Muscle layer of duodenum (tissue), 2 donors: Measurements from ENCODE around the gene MYH7.

ENCODE experiments used
- H3K27ac ChIP-seq: one replicate; pipeline ENCODE4 v1.7.0; 2013; ENCODE audit warnings: mild to moderate bottlenecking, low read length
- H3K27me3 ChIP-seq: one replicate; pipeline ENCODE4 v1.7.0; 2013; ENCODE audit warnings: low read depth, mild to moderate bottlenecking, control low read depth, low read length
- H3K36me3 ChIP-seq, 2 donors: one replicate each; pipeline ENCODE4 v1.7.0; 2013; ENCODE audit warnings: low read length in 2 of 2, control low read depth in 1 of 2, mild to moderate bottlenecking in 1 of 2; ENCODE audit not compliant: insufficient read depth in 2 of 2, control insufficient read depth in 1 of 2
- H3K4me1 ChIP-seq, 2 donors: one replicate each; pipeline ENCODE4 v1.7.0; 2013; ENCODE audit warnings: low read length in 2 of 2, mild to moderate bottlenecking in 2 of 2, control low read depth in 1 of 2, moderate library complexity in 1 of 2; ENCODE audit not compliant: insufficient read depth in 2 of 2, control insufficient read depth in 1 of 2
- H3K4me3 ChIP-seq, 2 donors: one replicate each; pipeline ENCODE4 v1.7.0; 2013; ENCODE audit warnings: low read length in 2 of 2, low read depth in 1 of 2, mild to moderate bottlenecking in 1 of 2
- H3K9me3 ChIP-seq, 2 donors: one replicate each; pipeline ENCODE4 v1.7.0; 2013; ENCODE audit warnings: low read length in 2 of 2, control low read depth in 1 of 2, mild to moderate bottlenecking in 1 of 2; ENCODE audit not compliant: control insufficient read depth in 1 of 2
- donor health status: healthy.

Gene MYH7

GRCh38 chr14:23409966-23410635 is 25.4 kb downstream of the MYH7 start:
- Histone ChIP-seq H3K27me3 (no peaks in the 10 kb centered on the region), H3K9me3 (no peaks in the 10 kb centered on the region), H3K4me1 (no peaks in the 10 kb centered on the region), H3K36me3 (no peaks in the 10 kb centered on the region), H3K4me3 (no peak overlapping the region), H3K27ac (no peak overlapping the region)

- Histone ChIP-seq H3K36me3 (no peaks in the 10 kb centered on the region), H3K4me1 (no peaks in the 10 kb centered on the region), H3K27me3 (no peaks in the 10 kb centered on the region), H3K27ac (no peak overlapping the region), H3K9me3 (no peaks in the 10 kb centered on the region), H3K4me3 (no peak overlapping the region)
Observed at GRCh38 chr14:23409475-23409874, 26.0 kb downstream of the MYH7 start.

DNA sequence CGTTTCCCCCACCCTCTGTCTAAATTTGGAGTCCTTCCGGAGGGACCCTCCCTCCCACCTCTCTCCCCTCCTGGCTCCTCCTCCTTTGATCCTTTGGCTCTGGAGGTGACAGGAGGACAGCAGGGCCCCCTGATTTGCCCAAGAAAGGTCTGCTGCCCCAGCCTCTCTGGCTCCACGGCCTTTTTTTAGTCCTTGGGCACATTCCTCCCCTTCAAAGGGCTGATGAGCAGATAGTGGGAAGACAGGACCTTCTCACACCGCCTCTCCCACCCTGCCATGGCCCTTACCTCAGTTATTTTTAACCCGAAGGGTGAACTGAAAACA is 27.2 kb downstream of the MYH7 start:
- no peaks in the 10 kb centered on the region for H3K9me3 ChIP-seq
- H3K4me3 ChIP-seq = no peak overlapping the region
- no peaks in the 10 kb centered on the region for H3K36me3 ChIP-seq
- H3K27me3 ChIP-seq = no peaks in the 10 kb centered on the region
- H3K4me1 ChIP-seq = no peaks in the 10 kb centered on the region
- H3K27ac ChIP-seq = no peak overlapping the region

GRCh38 chr14:23407516-23408306 is 27.7 kb downstream of the MYH7 start, which contains the start of gene MYH6:
TSS of gene MYH6 (minus strand) at chr14:23408273. CDS start at chr14:23407223, 1,050 bp downstream.
- no peak within 1 kb of the TSS for H3K4me3 ChIP-seq
- no peak within 1 kb of the TSS for H3K27ac ChIP-seq
- H3K4me1 ChIP-seq = no peaks in the 10 kb centered on the region
- H3K27me3 ChIP-seq = no peaks in the 10 kb centered on the region
- no peaks in the 10 kb centered on the region for H3K9me3 ChIP-seq
- H3K36me3 ChIP-seq = no peaks in the 10 kb centered on the region

- Histone ChIP-seq H3K27ac (no peak overlapping the region), H3K4me3 (no peak overlapping the region), H3K36me3 (no peaks in the 10 kb centered on the region), H3K4me1 (no peaks in the 10 kb centered on the region), H3K27me3 (no peaks in the 10 kb centered on the region), H3K9me3 (no peaks in the 10 kb centered on the region)
Observed at GRCh38 chr14:23406725-23407355, 28.6 kb downstream of the MYH7 start.

DNA sequence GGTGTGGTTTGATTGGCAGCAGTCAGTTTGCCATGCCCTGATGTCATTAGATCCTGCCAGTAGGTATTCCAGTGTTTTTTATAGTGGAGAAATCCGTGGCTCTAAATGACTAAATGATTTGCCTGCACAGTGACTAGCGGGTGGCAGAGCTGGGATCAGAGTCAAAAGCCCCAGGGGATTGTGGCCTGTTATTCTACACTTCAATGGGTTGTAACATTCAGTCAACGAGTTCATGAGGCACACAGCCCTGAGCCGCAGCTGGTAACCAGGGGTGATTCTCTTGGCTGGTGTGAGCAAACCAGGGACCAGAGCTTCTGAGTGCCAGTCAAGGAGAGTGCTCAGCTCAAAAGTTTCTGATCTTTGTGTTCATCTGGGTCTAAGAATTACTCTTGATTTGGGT is 29.2 kb downstream of the MYH7 start:
- no peak overlapping the region for H3K27ac ChIP-seq
- no peak overlapping the region for H3K4me3 ChIP-seq
- no peaks in the 10 kb centered on the region for H3K27me3 ChIP-seq
- H3K9me3 ChIP-seq = no peaks in the 10 kb centered on the region
- no peaks in the 10 kb centered on the region for H3K36me3 ChIP-seq
- H3K4me1 ChIP-seq = no peaks in the 10 kb centered on the region

GRCh38 chr14:23405516-23406025 is 29.9 kb downstream of the MYH7 start:
- Histone ChIP-seq H3K36me3 (no peaks in the 10 kb centered on the region), H3K4me1 (no peaks in the 10 kb centered on the region), H3K27ac (no peak overlapping the region), H3K9me3 (no peaks in the 10 kb centered on the region), H3K4me3 (no peak overlapping the region), H3K27me3 (no peaks in the 10 kb centered on the region)

- no peaks in the 10 kb centered on the region for H3K27me3 ChIP-seq
- no peak overlapping the region for H3K27ac ChIP-seq
- no peak overlapping the region for H3K4me3 ChIP-seq
- no peaks in the 10 kb centered on the region for H3K36me3 ChIP-seq
- no peaks in the 10 kb centered on the region for H3K4me1 ChIP-seq
- H3K9me3 ChIP-seq = no peaks in the 10 kb centered on the region
Observed at GRCh38 chr14:23405096-23405495, 30.4 kb downstream of the MYH7 start.

- H3K4me3 ChIP-seq = no peak overlapping the region
- H3K4me1 ChIP-seq = no peaks in the 10 kb centered on the region
- H3K27ac ChIP-seq = no peak overlapping the region
- no peaks in the 10 kb centered on the region for H3K27me3 ChIP-seq
- H3K9me3 ChIP-seq = no peaks in the 10 kb centered on the region
- H3K36me3 ChIP-seq = no peaks in the 10 kb centered on the region
Observed at GRCh38 chr14:23404331-23404900, 31.0 kb downstream of the MYH7 start.

DNA sequence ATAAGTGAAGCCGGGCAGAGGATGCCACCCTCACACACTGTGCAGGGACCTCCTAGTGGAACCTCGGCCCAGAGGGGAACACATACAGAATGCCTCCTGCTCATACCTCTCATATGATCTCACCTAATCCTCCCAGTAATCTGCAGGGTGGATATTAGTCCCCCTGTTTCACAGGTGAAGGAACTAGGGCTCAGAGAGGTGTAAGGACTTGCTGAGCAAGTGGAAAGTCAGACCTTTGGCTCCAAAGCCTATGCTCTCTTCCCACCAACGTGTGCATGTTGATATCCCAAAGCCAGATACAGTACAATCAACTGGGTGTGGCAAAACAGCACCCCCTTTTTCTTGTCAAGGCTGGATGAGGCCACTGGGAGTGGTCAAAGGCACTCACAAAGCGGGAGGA is 31.6 kb downstream of the MYH7 start:
- Histone ChIP-seq H3K27me3 (no peaks in the 10 kb centered on the region), H3K27ac (no peak overlapping the region), H3K4me1 (no peaks in the 10 kb centered on the region), H3K36me3 (no peaks in the 10 kb centered on the region), H3K4me3 (no peak overlapping the region), H3K9me3 (no peaks in the 10 kb centered on the region)

DNA sequence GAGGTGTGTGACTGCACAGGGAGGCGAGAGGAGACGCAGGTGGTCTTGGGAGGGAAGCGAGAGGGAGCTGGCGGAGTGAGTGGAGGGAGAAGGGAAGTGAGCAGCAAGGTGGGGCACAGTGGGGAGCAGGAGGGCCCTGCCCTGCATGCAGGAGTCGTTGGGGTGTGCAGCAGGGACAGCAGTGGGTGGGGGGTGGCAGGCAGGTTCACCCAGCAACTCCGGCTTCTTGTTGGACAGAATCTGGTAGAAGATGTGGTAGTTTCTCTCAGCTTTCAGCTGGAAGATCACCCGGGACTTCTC is 32.4 kb downstream of the MYH7 start:
- H3K4me1 ChIP-seq = no peaks in the 10 kb centered on the region
- H3K36me3 ChIP-seq = no peaks in the 10 kb centered on the region
- H3K4me3 ChIP-seq = no peak overlapping the region
- H3K27me3 ChIP-seq = no peaks in the 10 kb centered on the region
- no peak overlapping the region for H3K27ac ChIP-seq
- H3K9me3 ChIP-seq = no peaks in the 10 kb centered on the region
